LNCaP clone FGC (cell line): ENCODE results near the gene AKNA.

ENCODE experiments used
- DNase-seq: peaks from one replicate; pipeline ENCODE4 v3.0.0-alpha.2; 2011; ENCODE audit warnings: low read depth
- H3K4me3 ChIP-seq: 2 replicates; pipeline ENCODE4 v1.5.1; 2011; ENCODE audit warnings: mild to moderate bottlenecking, low read depth, low read length, control low read depth
- TF ChIP-seq, protein P1 (sequence below): IDR thresholded peaks from 2 replicates; pipeline ENCODE4 v1.5.1; 2012; ENCODE audit warnings: mild to moderate bottlenecking; ENCODE audit not compliant: control insufficient read depth, insufficient read depth; ENCODE audit errors: extremely low read depth

AKNA gene

DNA sequence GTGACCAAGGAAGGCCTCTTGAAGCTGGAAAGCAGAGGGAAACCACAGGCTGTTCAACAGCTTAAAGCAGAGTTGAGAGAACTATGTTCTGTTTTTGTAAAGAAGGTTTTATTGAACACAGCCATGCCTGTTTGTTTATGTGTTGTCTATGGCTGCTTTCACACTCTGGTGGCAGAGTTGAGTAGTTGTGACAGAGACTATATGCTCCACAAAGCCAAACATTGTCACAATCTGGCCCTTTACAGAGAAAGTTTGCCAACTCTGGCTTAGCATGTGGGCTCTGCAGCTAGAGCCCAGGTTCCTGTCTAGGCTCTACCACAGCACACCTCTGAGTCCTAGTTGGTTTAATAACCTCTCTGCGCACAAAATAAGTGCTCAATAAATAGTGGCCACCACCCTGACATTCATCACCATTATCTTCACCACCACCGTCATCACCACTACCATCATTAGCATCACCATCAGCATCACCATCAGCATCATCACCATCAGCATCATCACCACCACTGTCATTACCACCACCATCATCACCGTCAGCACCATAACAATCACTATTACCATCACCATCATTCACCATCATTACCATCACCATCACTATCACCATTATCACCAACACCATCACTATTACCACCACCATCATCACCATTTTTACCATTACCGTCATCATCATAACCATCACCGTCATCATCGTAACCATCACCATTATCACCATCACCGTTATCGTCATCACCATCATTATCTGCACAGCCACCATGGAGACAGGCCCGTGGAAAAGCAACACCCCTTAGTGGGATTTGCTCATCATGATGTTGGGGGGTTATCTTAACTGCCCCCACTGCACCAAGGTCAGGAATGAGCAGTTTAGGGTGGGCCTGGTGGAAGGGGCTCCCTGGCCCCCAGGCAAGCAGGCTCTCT is 18.3 kb downstream of the AKNA start:
- TF ChIP-seq, protein P1, sequence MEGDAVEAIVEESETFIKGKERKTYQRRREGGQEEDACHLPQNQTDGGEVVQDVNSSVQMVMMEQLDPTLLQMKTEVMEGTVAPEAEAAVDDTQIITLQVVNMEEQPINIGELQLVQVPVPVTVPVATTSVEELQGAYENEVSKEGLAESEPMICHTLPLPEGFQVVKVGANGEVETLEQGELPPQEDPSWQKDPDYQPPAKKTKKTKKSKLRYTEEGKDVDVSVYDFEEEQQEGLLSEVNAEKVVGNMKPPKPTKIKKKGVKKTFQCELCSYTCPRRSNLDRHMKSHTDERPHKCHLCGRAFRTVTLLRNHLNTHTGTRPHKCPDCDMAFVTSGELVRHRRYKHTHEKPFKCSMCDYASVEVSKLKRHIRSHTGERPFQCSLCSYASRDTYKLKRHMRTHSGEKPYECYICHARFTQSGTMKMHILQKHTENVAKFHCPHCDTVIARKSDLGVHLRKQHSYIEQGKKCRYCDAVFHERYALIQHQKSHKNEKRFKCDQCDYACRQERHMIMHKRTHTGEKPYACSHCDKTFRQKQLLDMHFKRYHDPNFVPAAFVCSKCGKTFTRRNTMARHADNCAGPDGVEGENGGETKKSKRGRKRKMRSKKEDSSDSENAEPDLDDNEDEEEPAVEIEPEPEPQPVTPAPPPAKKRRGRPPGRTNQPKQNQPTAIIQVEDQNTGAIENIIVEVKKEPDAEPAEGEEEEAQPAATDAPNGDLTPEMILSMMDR = no peak
- H3K4me3 ChIP-seq = no peak overlapping the region
- DNase-seq = no peak

DNA sequence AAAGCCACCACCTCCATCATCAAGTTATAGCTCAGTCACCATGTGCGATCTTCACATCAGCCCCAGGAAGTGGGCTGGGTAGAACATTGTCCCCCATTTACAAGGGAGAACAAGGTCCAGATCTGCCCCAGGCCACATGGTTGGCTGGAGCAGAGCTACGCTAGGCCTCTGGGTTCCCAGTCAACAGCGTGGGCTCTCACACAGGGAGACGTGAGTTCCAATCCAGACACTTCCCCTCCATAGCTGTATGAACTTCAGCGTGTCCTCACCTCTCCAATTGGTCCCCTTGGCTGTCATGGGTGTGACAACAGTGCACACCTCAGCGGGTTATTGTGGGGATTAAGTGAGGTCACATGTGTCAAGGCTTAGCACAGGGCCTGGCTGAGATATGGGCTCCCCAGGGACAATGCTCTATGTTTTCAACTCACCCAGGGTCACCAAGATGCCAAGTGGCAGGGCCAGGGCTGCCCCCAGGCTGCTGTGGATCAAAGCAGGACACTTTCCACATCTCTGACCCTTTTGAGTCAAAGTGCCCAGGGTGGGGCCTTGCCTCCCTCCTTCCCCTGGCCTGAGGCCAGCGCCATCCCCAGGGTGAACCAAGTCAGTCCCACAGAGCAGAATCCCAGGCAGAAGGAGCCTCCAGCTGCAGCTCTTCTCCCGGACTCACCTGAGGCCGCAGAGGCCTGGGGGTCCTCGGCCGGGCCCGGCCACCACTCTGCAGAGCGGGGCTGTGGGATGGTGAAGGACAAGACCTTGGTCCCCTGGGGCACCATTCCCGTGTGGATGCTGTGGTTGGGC is 19.8 kb downstream of the AKNA start:
- no peak overlapping the region for H3K4me3 ChIP-seq
- no peak for DNase-seq
- TF ChIP-seq, protein P1 = no peak

DNA sequence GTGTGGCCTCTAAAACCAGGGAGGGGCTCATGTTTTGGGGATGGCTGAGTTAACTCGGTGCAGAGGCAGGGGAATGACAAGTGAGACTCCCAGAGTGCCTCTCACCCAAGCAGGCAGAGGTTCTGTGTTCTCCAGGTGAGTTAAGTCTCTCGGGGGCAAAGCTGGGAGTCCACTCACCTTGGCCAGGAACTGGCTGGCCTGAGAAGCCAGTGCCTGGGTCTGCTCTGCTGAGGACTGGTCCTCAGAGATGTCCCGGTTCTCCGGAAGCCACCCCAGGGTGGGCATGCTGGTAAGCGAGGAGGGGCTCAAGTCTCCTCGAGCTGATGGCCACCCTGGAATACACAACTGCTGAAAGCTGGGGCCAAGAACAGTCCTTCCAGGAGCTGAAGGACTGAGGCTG is 20.4 kb downstream of the AKNA start:
- no peak overlapping the region for H3K4me3 ChIP-seq
- DNase-seq = no peak
- TF ChIP-seq, protein P1 = no peak

DNA sequence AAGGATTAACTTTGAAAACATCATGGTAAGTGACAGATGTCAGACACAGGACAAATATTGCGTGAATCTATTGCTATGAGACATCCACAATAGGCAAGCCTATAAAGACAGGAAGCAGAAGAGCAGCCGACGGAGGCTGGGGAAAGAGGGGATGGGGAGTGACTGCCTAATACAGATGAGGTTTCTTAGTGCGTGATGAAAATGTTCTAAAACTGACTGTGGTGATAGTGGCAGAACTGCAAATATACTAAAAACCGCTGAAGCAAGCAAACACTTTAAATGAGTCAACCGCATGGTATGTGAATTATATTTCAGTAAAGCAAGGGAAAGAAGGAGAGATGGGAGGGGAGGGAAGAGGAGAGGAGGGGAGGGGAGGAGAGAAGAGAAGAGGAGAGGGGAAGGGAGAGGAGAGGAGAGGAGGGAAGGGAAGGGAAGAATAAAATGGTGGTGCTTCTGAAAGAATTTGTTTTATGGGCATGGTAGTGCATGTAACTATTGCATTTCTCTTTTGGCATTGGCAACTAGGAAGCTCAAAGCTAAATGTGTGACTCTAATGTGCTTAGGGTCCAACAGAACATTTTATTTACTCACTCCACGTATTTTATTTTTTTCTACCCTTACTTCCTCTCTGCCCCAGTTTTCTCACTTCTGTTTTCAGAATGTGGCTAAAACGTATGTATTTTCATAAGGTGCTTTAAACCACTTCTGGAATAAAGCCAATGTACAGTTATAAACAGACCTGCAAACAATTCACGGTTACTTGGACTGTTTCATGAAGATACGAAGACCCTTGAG is 21.3 kb downstream of the AKNA start:
- DNase-seq = no peak
- H3K4me3 ChIP-seq = no peak overlapping the region
- TF ChIP-seq, protein P1 = no peak

DNA sequence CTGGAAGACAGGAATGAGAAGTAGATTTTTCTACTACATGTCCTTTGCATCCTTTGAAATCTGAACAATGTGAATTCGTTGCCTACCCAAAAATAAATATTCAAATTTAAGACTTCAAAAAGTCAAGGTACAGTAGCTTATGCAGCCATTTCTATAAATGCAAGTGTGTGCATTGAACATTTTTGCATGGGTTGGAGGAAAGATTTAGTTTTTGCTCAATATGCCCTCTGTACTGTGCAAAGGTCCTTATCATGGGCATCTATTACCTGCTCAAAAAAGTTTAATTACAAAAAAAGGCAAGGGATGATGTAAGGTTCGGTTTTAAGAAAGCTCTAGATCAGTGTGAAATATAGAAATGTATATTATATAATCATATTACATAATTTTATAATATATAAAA is 22.6 kb downstream of the AKNA start:
- H3K4me3 ChIP-seq = no peak overlapping the region
- TF ChIP-seq, protein P1 = no peak
- DNase-seq = no peak

DNA sequence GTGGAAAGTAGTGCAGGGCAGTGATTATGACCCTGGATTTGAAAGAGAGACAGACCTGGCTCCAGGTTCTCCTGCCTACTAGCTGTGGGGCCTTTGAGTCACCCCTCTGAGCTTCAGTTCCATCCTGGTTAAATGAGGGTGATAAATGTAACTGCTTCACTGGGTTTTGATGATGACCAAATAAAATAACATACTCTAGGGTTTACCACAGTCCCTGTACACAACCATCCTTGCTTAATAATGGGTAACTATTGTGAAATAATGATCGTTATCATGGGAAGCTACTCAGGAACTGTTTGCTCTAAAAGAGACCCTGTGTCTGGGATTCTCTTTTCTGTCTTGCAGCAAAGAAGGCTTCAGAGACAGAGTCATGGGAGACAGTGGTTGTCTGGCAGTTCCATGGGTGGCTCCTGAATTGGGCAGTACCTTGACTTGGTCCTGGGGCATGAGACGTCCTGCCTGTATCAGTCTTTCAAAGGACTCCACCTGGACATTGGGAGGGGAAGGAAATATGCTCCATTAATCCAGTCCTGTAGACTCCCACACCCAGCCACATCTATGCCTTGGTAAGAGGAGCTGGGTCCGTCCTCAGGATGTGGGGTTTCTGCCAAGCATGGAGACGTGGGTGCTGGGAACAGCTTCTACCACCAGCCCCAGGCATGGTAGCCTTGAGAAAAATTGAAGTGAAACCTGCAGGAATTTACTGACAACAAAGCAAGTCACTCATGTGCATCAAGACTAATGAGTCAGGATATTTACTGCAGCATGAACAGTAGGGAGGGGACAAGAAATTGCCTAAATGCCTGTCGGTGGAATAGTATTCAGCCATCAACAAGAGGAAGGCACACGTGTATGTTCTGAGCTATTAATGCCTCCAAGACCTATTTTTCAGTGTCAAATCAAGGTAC is 23.4 kb downstream of the AKNA start:
- TF ChIP-seq, protein P1 = no peak
- no peak overlapping the region for H3K4me3 ChIP-seq
- no peak for DNase-seq
